Measurements from ENCODE around the gene GOLT1A.

GOLT1A gene

GRCh38 chr1:204167730-204168129 lies 46.1 kb downstream of the GOLT1A start:
- no peaks in the 10 kb centered on the region for H3K4me1 ChIP-seq (ENCODE audit: insufficient read depth, low read length)
- H3K27me3 ChIP-seq (ENCODE audit: control insufficient read depth in 1 of 2, insufficient read depth in 2 of 2, low read length in 2 of 2) = no peaks in the 10 kb centered on the region
- H3K9me3 ChIP-seq (ENCODE audit: low read length) = peaks cover 16% of the 10 kb centered on the region

GRCh38 chr1:204166219-204166618 lies 47.6 kb downstream of the GOLT1A start, which contains the start of gene REN:
TSS of gene REN (minus strand) at chr1:204166337. CDS start at chr1:204166293, 44 bp downstream.
- H3K36me3 ChIP-seq (ENCODE audit: insufficient read depth, low read length) = no peaks in the 10 kb centered on the region
- H3K9me3 ChIP-seq (ENCODE audit: low read length) = peaks cover 16% of the 10 kb centered on the region
- H3K27ac ChIP-seq (ENCODE audit: low read depth, low read length) = no peak within 1 kb of the TSS
- H3K4me3 ChIP-seq (ENCODE audit: low read depth in 1 of 2, low read length in 2 of 2) = no peak within 1 kb of the TSS
- H3K27me3 ChIP-seq (ENCODE audit: control insufficient read depth in 1 of 2, insufficient read depth in 2 of 2, low read length in 2 of 2) = peaks cover 0 to 7% of the 10 kb centered on the region in 2 donors
- H3K9ac ChIP-seq (ENCODE audit: low read length) = no peak within 1 kb of the TSS
- no peaks in the 10 kb centered on the region for H3K4me1 ChIP-seq (ENCODE audit: insufficient read depth, low read length)

More at GRCh38 chr1:204167730-204168129, 46.1 kb downstream of the GOLT1A start:
- H3K4me3 ChIP-seq (ENCODE audit: low read depth in 1 of 2, low read length in 2 of 2) = no peak overlapping the region
- no peak overlapping the region for H3K27ac ChIP-seq (ENCODE audit: low read depth, low read length)
- H3K36me3 ChIP-seq (ENCODE audit: insufficient read depth, low read length) = no peaks in the 10 kb centered on the region
- no peak overlapping the region for H3K9ac ChIP-seq (ENCODE audit: low read length)

- H3K27ac ChIP-seq (ENCODE audit: low read depth, low read length) = no peak overlapping the region
- H3K27me3 ChIP-seq (ENCODE audit: control insufficient read depth in 1 of 2, insufficient read depth in 2 of 2, low read length in 2 of 2) = peaks cover 0 to 8% of the 10 kb centered on the region in 2 donors
- no peaks in the 10 kb centered on the region for H3K4me1 ChIP-seq (ENCODE audit: insufficient read depth, low read length)
- H3K4me3 ChIP-seq (ENCODE audit: low read depth in 1 of 2, low read length in 2 of 2) = no peak overlapping the region
- no peak overlapping the region for H3K9ac ChIP-seq (ENCODE audit: low read length)
- H3K9me3 ChIP-seq (ENCODE audit: low read length) = no peaks in the 10 kb centered on the region
- no peaks in the 10 kb centered on the region for H3K36me3 ChIP-seq (ENCODE audit: insufficient read depth, low read length)
Observed at GRCh38 chr1:204162494-204163074, 51.2 kb downstream of the GOLT1A start.

GRCh38 chr1:204161609-204162493 lies 51.9 kb downstream of the GOLT1A start:
- Histone ChIP-seq H3K9me3 (ENCODE audit: low read length) (no peaks in the 10 kb centered on the region), H3K36me3 (ENCODE audit: insufficient read depth, low read length) (no peaks in the 10 kb centered on the region), H3K4me1 (ENCODE audit: insufficient read depth, low read length) (no peaks in the 10 kb centered on the region), H3K27ac (ENCODE audit: low read depth, low read length) (no peak overlapping the region), H3K4me3 (ENCODE audit: low read depth in 1 of 2, low read length in 2 of 2) (no peak overlapping the region), H3K9ac (ENCODE audit: low read length) (no peak overlapping the region), H3K27me3 (ENCODE audit: control insufficient read depth in 1 of 2, insufficient read depth in 2 of 2, low read length in 2 of 2) (peaks cover 0 to 8% of the 10 kb centered on the region in 2 donors)

- H3K9me3 ChIP-seq (ENCODE audit: low read length) = no peaks in the 10 kb centered on the region
- no peak overlapping the region for H3K9ac ChIP-seq (ENCODE audit: low read length)
- peaks cover 4 to 8% of the 10 kb centered on the region in 2 donors for H3K27me3 ChIP-seq (ENCODE audit: control insufficient read depth in 1 of 2, insufficient read depth in 2 of 2, low read length in 2 of 2)
- no peak overlapping the region for H3K27ac ChIP-seq (ENCODE audit: low read depth, low read length)
- H3K4me3 ChIP-seq (ENCODE audit: low read depth in 1 of 2, low read length in 2 of 2) = no peak overlapping the region
- H3K36me3 ChIP-seq (ENCODE audit: insufficient read depth, low read length) = no peaks in the 10 kb centered on the region
- no peaks in the 10 kb centered on the region for H3K4me1 ChIP-seq (ENCODE audit: insufficient read depth, low read length)
Observed at GRCh38 chr1:204157962-204158361, 55.8 kb downstream of the GOLT1A start.

GRCh38 chr1:204155881-204156280 lies 57.9 kb downstream of the GOLT1A start:
- Histone ChIP-seq H3K4me1 (ENCODE audit: insufficient read depth, low read length) (peaks cover 7% of the 10 kb centered on the region), H3K9me3 (ENCODE audit: low read length) (no peaks in the 10 kb centered on the region), H3K4me3 (ENCODE audit: low read depth in 1 of 2, low read length in 2 of 2) (no peak overlapping the region), H3K27me3 (ENCODE audit: control insufficient read depth in 1 of 2, insufficient read depth in 2 of 2, low read length in 2 of 2) (peaks cover 0 to 4% of the 10 kb centered on the region in 2 donors), H3K27ac (ENCODE audit: low read depth, low read length) (no peak overlapping the region), H3K9ac (ENCODE audit: low read length) (no peak overlapping the region), H3K36me3 (ENCODE audit: insufficient read depth, low read length) (no peaks in the 10 kb centered on the region)

GRCh38 chr1:204154568-204155255 lies 59.1 kb downstream of the GOLT1A start:
- Histone ChIP-seq H3K36me3 (ENCODE audit: insufficient read depth, low read length) (no peaks in the 10 kb centered on the region), H3K4me1 (ENCODE audit: insufficient read depth, low read length) (peaks cover 7% of the 10 kb centered on the region), H3K9me3 (ENCODE audit: low read length) (no peaks in the 10 kb centered on the region), H3K27ac (ENCODE audit: low read depth, low read length) (no peak overlapping the region), H3K27me3 (ENCODE audit: control insufficient read depth in 1 of 2, insufficient read depth in 2 of 2, low read length in 2 of 2) (peaks cover 0 to 4% of the 10 kb centered on the region in 2 donors), H3K9ac (ENCODE audit: low read length) (no peak overlapping the region), H3K4me3 (ENCODE audit: low read depth in 1 of 2, low read length in 2 of 2) (no peak overlapping the region)

GRCh38 chr1:204153667-204154066 lies 60.1 kb downstream of the GOLT1A start:
- Histone ChIP-seq H3K9ac (ENCODE audit: low read length) (no peak overlapping the region), H3K9me3 (ENCODE audit: low read length) (no peaks in the 10 kb centered on the region), H3K27ac (ENCODE audit: low read depth, low read length) (no peak overlapping the region), H3K4me3 (ENCODE audit: low read depth in 1 of 2, low read length in 2 of 2) (no peak overlapping the region), H3K4me1 (ENCODE audit: insufficient read depth, low read length) (peaks cover 7% of the 10 kb centered on the region), H3K27me3 (ENCODE audit: control insufficient read depth in 1 of 2, insufficient read depth in 2 of 2, low read length in 2 of 2) (peaks cover 0 to 4% of the 10 kb centered on the region in 2 donors), H3K36me3 (ENCODE audit: insufficient read depth, low read length) (no peaks in the 10 kb centered on the region)

- H3K27me3 ChIP-seq (ENCODE audit: control insufficient read depth in 1 of 2, insufficient read depth in 2 of 2, low read length in 2 of 2) = peaks cover 0 to 4% of the 10 kb centered on the region in 2 donors
- H3K9ac ChIP-seq (ENCODE audit: low read length) = no peak overlapping the region
- H3K4me3 ChIP-seq (ENCODE audit: low read depth in 1 of 2, low read length in 2 of 2) = peak overlapping the region; percentile 37 to 50
- H3K4me1 ChIP-seq (ENCODE audit: insufficient read depth, low read length) = peaks cover 7% of the 10 kb centered on the region
- H3K27ac ChIP-seq (ENCODE audit: low read depth, low read length) = peak overlapping the region; percentile 19
- H3K36me3 ChIP-seq (ENCODE audit: insufficient read depth, low read length) = no peaks in the 10 kb centered on the region
- H3K9me3 ChIP-seq (ENCODE audit: low read length) = no peaks in the 10 kb centered on the region
Observed at GRCh38 chr1:204152310-204153044, 61.3 kb downstream of the GOLT1A start.

- Histone ChIP-seq H3K9ac (ENCODE audit: low read length) (no peak within 1 kb of the TSS), H3K4me3 (ENCODE audit: low read depth in 1 of 2, low read length in 2 of 2) (peak within 1 kb of the TSS; percentile 63 to 76), H3K27me3 (ENCODE audit: control insufficient read depth in 1 of 2, insufficient read depth in 2 of 2, low read length in 2 of 2) (peaks cover 0 to 4% of the 10 kb centered on the region in 2 donors), H3K4me1 (ENCODE audit: insufficient read depth, low read length) (peaks cover 7% of the 10 kb centered on the region), H3K9me3 (ENCODE audit: low read length) (no peaks in the 10 kb centered on the region), H3K36me3 (ENCODE audit: insufficient read depth, low read length) (no peaks in the 10 kb centered on the region), H3K27ac (ENCODE audit: low read depth, low read length) (peak within 1 kb of the TSS; percentile 62)
Observed at GRCh38 chr1:204151552-204152309, 62.1 kb downstream of the GOLT1A start, which contains the start of gene ETNK2. TSS of gene ETNK2 (minus strand) at chr1:204152044. CDS start at chr1:204151852, 192 bp downstream.

Data from muscle layer of colon (tissue), 2 donors.